GM23248 (cell line): ENCODE measurements around the gene CLCN1.

Experiments
- EZH2 ChIP-seq: fragments of 200-600 bp; sonication (generic); IDR thresholded peaks from 2 replicates; pipeline ENCODE4 v1.6.1; 2018; ENCODE audit warnings: antibody characterized with exemption, mild to moderate bottlenecking; ENCODE audit not compliant: insufficient read depth, poor library complexity, severe bottlenecking
- EZH2phosphoT487 ChIP-seq: fragments of 200-600 bp; sonication (generic); IDR thresholded peaks from 2 replicates; pipeline ENCODE4 v1.6.1; 2018; ENCODE audit warnings: antibody characterized with exemption, moderate library complexity, mild to moderate bottlenecking, low read depth; ENCODE audit not compliant: insufficient read depth

DNA sequence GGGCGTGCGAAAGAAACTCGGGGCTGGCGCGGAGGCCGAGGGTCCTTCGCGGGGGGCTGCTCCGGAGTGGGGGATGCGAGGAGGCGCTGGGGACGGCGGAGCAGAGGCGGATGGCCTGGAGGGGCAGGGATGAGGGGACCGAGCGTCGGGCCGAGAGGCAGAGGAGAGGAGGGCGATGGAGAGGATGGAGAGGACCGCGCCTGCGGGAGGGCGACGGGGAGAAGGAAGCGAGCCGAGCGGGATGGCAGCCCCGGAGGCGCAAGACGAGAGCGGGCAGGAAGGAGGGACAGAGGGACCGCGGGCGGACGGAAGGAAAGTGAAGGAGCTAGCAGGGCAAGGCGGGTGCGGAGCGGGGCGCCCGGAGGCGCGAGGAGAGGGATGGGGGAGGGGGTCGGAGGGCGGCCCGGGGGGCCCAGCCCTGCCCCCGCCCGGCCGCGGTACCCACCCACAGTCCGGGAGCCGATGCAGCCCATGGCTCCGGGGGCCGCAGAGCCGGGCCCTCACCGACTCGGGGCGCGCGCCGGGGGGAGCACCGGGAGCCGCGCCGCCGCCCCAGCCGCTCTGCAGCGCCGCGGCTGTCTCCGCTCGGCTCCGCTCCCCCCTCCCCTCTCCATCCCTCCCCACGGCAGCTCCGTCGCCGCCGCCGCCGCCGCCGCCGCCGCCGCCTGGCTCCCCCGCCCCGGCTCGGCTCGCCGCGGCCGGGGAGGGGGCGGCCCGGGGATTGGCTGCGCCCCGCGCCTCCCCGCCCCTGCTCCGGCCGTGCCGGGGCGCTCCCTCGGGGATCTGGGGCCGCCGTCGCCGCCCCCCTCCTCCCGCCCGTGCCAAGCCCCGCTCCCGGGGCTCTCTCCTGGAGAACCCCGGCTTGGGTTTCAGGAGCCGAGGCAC is 46.5 kb downstream of the CLCN1 start, which contains the start of gene FAM131B:
- TF ChIP-seq EZH2phosphoT487 (no peak), EZH2 (no peak)
